MCF 10A (cell line): ENCODE measurements around the gene FNDC5. TPM values are rescaled to one million over a fixed set of nuclear protein-coding genes. Genes with fewer than 3 reads are reported as not detected.
"Not testable (repeated sequence)": the region's sequence is repeated elsewhere in the genome, so short reads cannot be mapped to it uniquely, and the experiment has no call there.

Source experiments
- BruUV-seq: library from RNA; stranded (reverse); fragments of 400-500 nt; replicated peaks from 2 replicates; lab custom pipeline; 2021; lab: Mats Ljungman, UMichigan
- CTCF ChIA-PET: fragments of 300-600 bp; sonication (Branson Sonifier 250); formaldehyde crosslinking; extraction: SDS; loops from one replicate; lab custom pipeline; 2021; ENCODE audit warnings: antibody characterized with exemption, inconsistent platforms; lab: Yijun Ruan, JAX
- POLR2A ChIA-PET: fragments of 300-600, 350-650 bp; sonication (Branson Sonifier 250); formaldehyde crosslinking; extraction: SDS; loops from one replicate; lab custom pipeline; 2020; ENCODE audit warnings: antibody characterized with exemption, inconsistent platforms; lab: Yijun Ruan, JAX
- DNase-seq: peaks from one replicate; pipeline ENCODE4 v3.0.0-alpha.2; 2018; ENCODE audit not compliant: unreplicated experiment
- H3K27ac Mint-ChIP-seq: one replicate; pipeline ENCODE4 v1.8.0; 2022; ENCODE audit warnings: mild to moderate bottlenecking, low read depth, mixed read lengths; ENCODE audit not compliant: unreplicated experiment
- H3K27me3 Mint-ChIP-seq: one replicate; pipeline ENCODE4 v1.8.0; 2022; ENCODE audit warnings: mixed read lengths; ENCODE audit not compliant: insufficient read depth, unreplicated experiment
- H3K36me3 Mint-ChIP-seq: one replicate; pipeline ENCODE4 v1.8.0; 2022; ENCODE audit warnings: mild to moderate bottlenecking, moderate library complexity, mixed read lengths; ENCODE audit not compliant: insufficient read depth, unreplicated experiment
- H3K4me1 Mint-ChIP-seq: one replicate; pipeline ENCODE4 v1.8.0; 2022; ENCODE audit warnings: mixed read lengths; ENCODE audit not compliant: insufficient read depth, unreplicated experiment
- H3K4me3 Mint-ChIP-seq: one replicate; pipeline ENCODE4 v1.8.0; 2022; ENCODE audit warnings: mild to moderate bottlenecking, moderate library complexity, mixed read lengths; ENCODE audit not compliant: unreplicated experiment
- H3K9me3 Mint-ChIP-seq: one replicate; pipeline ENCODE4 v1.8.0; 2022; ENCODE audit warnings: mixed read lengths; ENCODE audit not compliant: unreplicated experiment
- CTCF ChIP-seq: fragments of 200-600 bp; IDR thresholded peaks from one replicate; pipeline ENCODE4 v1.8.0; 2022; ENCODE audit warnings: antibody characterized with exemption, mild to moderate bottlenecking; ENCODE audit not compliant: unreplicated experiment
- intact Hi-C: fragments of 100-400 bp; cut with micrococcal nuclease; formaldehyde crosslinking; loops from 2 replicates; pipeline ENCODE4 v1.14.1; 2022
- total RNA-seq: library from RNA; stranded (reverse); gene quantifications from 2 replicates; pipeline ENCODE4 v1.2.3, GENCODE V29; 2022

The FNDC5 gene
- total RNA-seq, 1 experiment from 2014 or later, result not detected

GRCh38 chr1:32907435-32907834 is 36.7 kb upstream of the FNDC5 start:
- no peaks in the 10 kb centered on the region for H3K4me1 Mint-ChIP-seq
- BruUV-seq, result no TSS peak
- POLR2A ChIA-PET, result no interaction called here
- no peak overlapping the region for H3K27ac Mint-ChIP-seq
- H3K4me3 Mint-ChIP-seq, result no peak overlapping the region
- no peaks in the 10 kb centered on the region for H3K27me3 Mint-ChIP-seq
- intact Hi-C loops, result no loop called here
- no peaks in the 10 kb centered on the region for H3K9me3 Mint-ChIP-seq
- DNase-seq, result no peak
- CTCF ChIA-PET, result interaction anchor here (0.5 to 1.4 kb wide), 2 partner anchors 9 to 506 kb away, joined by 3 read pairs; no protein-coding TSS in a partner anchor
- no peaks in the 10 kb centered on the region for H3K36me3 Mint-ChIP-seq
- TF ChIP-seq CTCF, result no peak

GRCh38 chr1:32906654-32907053 is 35.9 kb upstream of the FNDC5 start:
- H3K4me3 Mint-ChIP-seq, result no peak overlapping the region
- BruUV-seq, result no TSS peak
- DNase-seq, result no peak
- H3K27me3 Mint-ChIP-seq, result no peaks in the 10 kb centered on the region
- ChIA-PET CTCF (interaction anchor here (0.7 to 1.4 kb wide), 2 partner anchors 10 to 20 kb away, joined by 3 read pairs; no protein-coding TSS in a partner anchor), POLR2A (interaction anchor here (0.5 to 0.7 kb wide), 2 partner anchors 13 to 553 kb away, joined by 3 read pairs; no protein-coding TSS in a partner anchor)
- no peak for TF ChIP-seq CTCF
- H3K36me3 Mint-ChIP-seq, result no peaks in the 10 kb centered on the region
- H3K9me3 Mint-ChIP-seq, result no peaks in the 10 kb centered on the region
- H3K27ac Mint-ChIP-seq, result no peak overlapping the region
- H3K4me1 Mint-ChIP-seq, result no peaks in the 10 kb centered on the region
- intact Hi-C loops, result no loop called here

- BruUV-seq, H3K4me1 Mint-ChIP-seq, H3K9me3 Mint-ChIP-seq, intact Hi-C loops, H3K27ac Mint-ChIP-seq, H3K4me3 Mint-ChIP-seq, H3K36me3 Mint-ChIP-seq, DNase-seq, H3K27me3 Mint-ChIP-seq: not testable (repeated sequence)
- ChIA-PET POLR2A (interaction anchor here (0.6 kb wide), 1 partner anchor 56 kb away, joined by 3 read pairs; no protein-coding TSS in a partner anchor), CTCF (interaction anchor here (0.6 to 0.7 kb wide), 3 partner anchors 156 to 438 kb away, joined by 3 to 4 read pairs (median 4); no protein-coding TSS in a partner anchor)
These were observed 34.9 kb upstream of the FNDC5 start for GRCh38 chr1:32905588-32905987.

- Mint-ChIP-seq H3K9me3 (no peaks in the 10 kb centered on the region), H3K4me1 (no peaks in the 10 kb centered on the region), H3K27me3 (no peaks in the 10 kb centered on the region), H3K36me3 (no peaks in the 10 kb centered on the region), H3K27ac (no peak overlapping the region), H3K4me3 (no peak overlapping the region)
- ChIA-PET CTCF (interaction anchor here (0.6 to 1.2 kb wide), 2 partner anchors 151 to 181 kb away, joined by 3 to 5 read pairs; no protein-coding TSS in a partner anchor), POLR2A (interaction anchor here (0.7 kb wide), 1 partner anchor 176 kb away, joined by 4 read pairs; no protein-coding TSS in a partner anchor)
- no TSS peak for BruUV-seq
- no peak for DNase-seq
- intact Hi-C loops, result no loop called here
- no peak for TF ChIP-seq CTCF
These were observed 34.1 kb upstream of the FNDC5 start for GRCh38 chr1:32904797-32905196.
